NCI-H2196 treated with DMSO at 0.1 percent for 48 hours (cell line): Measurements from ENCODE around the gene NSUN6.
A peak's percentile ranks its signal among the peaks of the same experiment; 100 is the strongest.

Experiments
- DNase-seq: peaks from one replicate; lab custom pipeline; 2025; ENCODE audit not compliant: unreplicated experiment; lab: John Stamatoyannopoulos, UW

NSUN6 gene

GRCh38 chr10:18651324-18652007 lies at the start of gene NSUN6:
NSUN6 (minus strand) TSS chr10:18651587; CDS start chr10:18651203, 384 bp downstream.
- peak; percentile 30 for DNase-seq

GRCh38 chr10:18699849-18700840 lies 48.8 kb upstream of the NSUN6 start:
- DNase-seq: no peak

GRCh38 chr10:18690541-18690940 lies 39.2 kb upstream of the NSUN6 start:
- DNase-seq: no peak

GRCh38 chr10:18689498-18689897 lies 38.1 kb upstream of the NSUN6 start:
- DNase-seq: no peak

- no peak for DNase-seq
These were observed 36.3 kb upstream of the NSUN6 start for GRCh38 chr10:18687706-18688105.

- no peak for DNase-seq
These were observed 35.8 kb upstream of the NSUN6 start for GRCh38 chr10:18687195-18687594.

- DNase-seq: no peak
These were observed 34.2 kb upstream of the NSUN6 start for GRCh38 chr10:18685555-18685954.

- no peak for DNase-seq
These were observed 33.6 kb upstream of the NSUN6 start for GRCh38 chr10:18684953-18685352.

- no peak for DNase-seq
These were observed 33.0 kb upstream of the NSUN6 start for GRCh38 chr10:18684416-18684815.

GRCh38 chr10:18683427-18683826 lies 32.0 kb upstream of the NSUN6 start:
- no peak for DNase-seq

- DNase-seq: no peak
These were observed 30.6 kb upstream of the NSUN6 start for GRCh38 chr10:18681971-18682411.

GRCh38 chr10:18681366-18681765 lies 30.0 kb upstream of the NSUN6 start:
- DNase-seq: no peak

GRCh38 chr10:18680754-18681153 lies 29.4 kb upstream of the NSUN6 start:
- DNase-seq: no peak

- no peak for DNase-seq
These were observed 23.9 kb upstream of the NSUN6 start for GRCh38 chr10:18675086-18675801.

- no peak for DNase-seq
These were observed 16.6 kb upstream of the NSUN6 start for GRCh38 chr10:18668026-18668425.

GRCh38 chr10:18666810-18667209 lies 15.4 kb upstream of the NSUN6 start:
- no peak for DNase-seq

- no peak for DNase-seq
These were observed 14.6 kb upstream of the NSUN6 start for GRCh38 chr10:18665815-18666558.

GRCh38 chr10:18664841-18665478 lies 13.6 kb upstream of the NSUN6 start:
- no peak for DNase-seq

GRCh38 chr10:18660816-18661431 lies 9.5 kb upstream of the NSUN6 start:
- DNase-seq: no peak
